GM21576 (cell line): ENCODE measurements around the gene DLG2.

Source experiments
- ATAC-seq: cut with Tn5 transposase; IDR thresholded peaks from one replicate; pipeline ENCODE4 v1.9.1; 2021; ENCODE audit warnings: mild to moderate bottlenecking, moderate library complexity; ENCODE audit not compliant: unreplicated experiment

Gene DLG2

DNA sequence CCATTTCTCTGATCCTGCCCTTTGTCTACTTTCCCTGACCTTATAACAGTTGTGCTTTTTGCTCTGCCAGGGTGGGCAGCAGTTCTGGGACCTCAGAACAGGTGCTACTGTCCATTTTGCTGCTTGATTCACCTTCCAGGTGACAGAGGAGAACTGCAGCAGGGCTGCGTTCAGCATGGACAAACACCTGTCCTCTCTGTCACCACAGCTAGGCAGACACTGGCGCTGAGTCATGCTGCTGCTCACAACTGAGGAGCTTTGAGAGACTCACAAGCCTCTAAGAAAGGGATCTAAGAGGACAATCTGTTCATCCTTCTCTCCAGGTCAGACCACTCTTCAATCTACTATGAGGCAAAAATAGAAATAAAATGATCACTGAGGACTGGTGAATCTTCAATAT is 1196.5 kb downstream of the DLG2 start:
- ATAC-seq, result no peak

DNA sequence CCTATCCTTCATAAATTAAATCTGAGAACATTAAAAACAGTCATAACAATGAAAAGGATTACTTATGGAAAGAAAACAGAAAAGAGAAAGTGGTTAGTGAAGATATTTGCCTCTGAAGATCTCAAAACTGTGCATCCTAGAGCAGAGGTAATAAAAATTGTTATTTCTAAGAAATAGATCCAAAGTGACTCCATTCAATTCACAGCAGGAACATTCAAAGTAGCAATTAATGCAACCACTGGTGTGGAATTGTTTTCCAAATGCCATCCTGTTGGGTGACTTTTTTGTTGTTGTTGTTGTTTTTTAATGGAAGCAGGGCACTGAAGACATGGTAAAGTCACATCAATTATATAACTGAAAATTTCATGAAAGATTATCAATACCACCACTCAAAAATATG is 1201.5 kb downstream of the DLG2 start:
- ATAC-seq, result no peak

DNA sequence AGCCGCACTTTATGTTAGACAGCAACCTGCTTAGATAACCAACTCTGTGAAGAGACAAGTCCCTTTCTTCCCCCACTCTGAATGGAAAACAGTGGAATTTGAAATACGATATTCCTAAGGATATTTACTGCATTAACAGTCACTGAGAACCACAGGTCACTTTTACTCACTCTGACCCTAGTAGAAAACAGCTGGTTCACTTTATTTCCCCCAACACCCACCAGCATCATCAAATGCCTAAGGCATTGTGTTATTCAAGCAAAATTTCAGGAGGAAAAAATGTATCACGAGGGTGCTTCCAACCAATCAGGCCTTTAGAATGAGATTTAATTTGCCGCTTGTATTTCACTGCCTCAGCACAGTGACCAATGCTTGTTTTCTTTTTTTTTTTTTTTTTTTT is 1206.9 kb downstream of the DLG2 start:
- no peak for ATAC-seq

DNA sequence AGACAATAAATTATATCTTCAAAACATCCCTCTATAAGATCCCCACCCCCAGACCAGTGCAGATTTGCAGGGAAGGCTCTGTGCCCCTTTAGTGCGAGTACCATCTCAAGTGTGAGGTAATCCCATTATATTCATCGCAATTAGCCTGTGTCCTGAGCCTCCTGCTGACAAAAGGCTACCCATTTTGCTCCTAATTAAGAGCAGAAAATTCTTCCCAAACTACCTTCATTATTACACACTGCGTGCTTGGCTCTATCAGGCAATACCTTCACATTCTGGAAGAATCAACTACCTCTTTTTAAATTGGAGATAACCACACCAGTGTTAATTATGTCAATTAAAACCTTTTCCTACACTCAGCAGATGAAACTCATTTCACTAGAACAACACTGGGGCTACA is 1207.5 kb downstream of the DLG2 start:
- ATAC-seq, result no peak

DNA sequence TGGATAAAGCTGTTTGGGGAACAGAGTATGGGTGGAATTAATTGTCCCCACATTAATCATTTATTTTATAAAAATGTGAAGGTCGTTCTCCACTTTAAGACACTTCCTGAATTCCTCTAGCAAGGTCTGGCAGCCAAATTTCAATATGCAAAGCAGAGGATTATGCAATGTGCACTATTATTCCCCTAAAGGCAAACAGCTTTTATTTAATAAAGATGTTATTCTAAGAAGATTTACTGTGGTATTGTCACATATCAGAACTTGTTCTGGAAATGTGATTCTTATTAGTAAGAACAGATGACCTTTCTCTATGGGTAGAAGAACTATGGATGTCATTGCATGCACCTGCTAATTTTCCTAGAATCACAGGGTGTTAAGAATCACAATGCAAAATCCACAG is 1212.2 kb downstream of the DLG2 start:
- ATAC-seq, result no peak

- no peak for ATAC-seq
Measured at GRCh38 chr11:84413549-84413948, 1213.6 kb downstream of the DLG2 start.

- ATAC-seq, result no peak
Measured at GRCh38 chr11:84412862-84413261, 1214.3 kb downstream of the DLG2 start.

DNA sequence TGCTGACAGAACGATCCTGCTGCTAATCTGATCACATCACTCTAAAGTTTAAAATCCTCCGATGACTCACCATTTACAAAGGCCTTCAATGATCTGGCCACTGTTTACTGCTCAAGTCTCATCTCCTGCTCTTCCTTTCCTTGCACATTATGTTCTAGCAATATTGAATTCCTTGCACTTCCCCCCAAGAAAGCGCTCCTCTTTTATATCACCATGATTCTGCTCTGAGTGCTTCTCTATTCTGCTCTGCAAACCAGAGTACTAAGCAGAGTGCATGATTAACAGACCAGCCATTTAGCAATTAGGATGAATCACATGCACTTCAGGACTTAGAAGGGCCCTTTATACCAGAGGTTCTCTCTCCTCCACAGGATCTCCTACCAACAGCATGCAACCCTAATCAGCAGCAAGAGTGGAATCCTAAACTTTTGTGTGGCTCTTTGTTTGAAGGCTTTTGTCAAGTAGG is 1218.2 kb downstream of the DLG2 start:
- ATAC-seq, result no peak

DNA sequence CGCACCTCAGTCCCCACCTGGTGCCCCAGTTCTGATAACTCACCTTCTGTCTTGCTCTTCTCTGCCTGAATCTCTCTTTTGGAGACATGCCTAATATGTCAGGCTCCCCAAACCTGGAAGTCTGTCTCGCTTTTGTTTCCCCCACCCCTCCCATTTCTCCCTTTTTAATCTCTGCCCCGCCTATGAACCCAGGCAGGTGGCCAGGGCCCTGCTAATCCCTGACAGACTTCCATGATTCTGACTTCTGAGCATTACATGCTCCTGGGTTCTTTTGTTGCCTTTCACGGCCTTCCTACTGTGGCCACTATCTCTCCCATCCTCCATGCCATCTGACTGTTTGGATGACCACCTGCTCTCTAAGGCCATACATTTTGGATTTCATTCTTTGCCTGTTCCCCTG is 1220.1 kb downstream of the DLG2 start:
- ATAC-seq, result no peak

DNA sequence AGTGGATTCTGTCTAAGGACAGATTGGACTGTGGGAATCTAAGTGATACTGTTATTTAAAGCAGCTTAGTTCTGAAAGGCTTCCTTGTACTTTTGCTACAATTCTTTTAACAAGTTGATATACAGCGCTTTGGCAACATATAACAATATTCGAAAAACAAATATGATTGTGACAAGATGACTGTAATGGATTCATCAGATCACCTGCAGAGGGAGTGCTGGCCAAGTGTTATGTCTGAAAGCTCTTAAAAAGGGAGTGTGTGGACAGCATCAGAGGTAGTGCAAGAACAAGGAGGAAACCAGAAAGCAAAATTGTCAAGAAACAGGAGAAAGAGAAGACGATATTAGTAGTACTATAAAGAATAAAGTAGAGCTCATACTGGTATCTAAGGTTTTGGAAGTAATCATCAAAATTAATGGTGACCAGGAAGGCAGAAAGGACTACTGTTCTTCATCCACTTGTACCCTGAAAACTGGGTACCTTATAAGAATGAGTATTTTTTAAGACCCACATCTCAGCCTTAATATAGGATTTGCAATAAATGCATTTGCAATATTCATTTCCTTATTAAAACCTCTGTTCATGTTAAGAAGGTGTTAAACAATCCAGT is 1229.0 kb downstream of the DLG2 start:
- ATAC-seq, result no peak

- ATAC-seq, result no peak
Measured at GRCh38 chr11:84396521-84396920, 1230.6 kb downstream of the DLG2 start.

- ATAC-seq, result no peak
Measured at GRCh38 chr11:84390441-84391078, 1236.6 kb downstream of the DLG2 start.

GRCh38 chr11:84389696-84390095 is 1237.4 kb downstream of the DLG2 start:
- no peak for ATAC-seq

DNA sequence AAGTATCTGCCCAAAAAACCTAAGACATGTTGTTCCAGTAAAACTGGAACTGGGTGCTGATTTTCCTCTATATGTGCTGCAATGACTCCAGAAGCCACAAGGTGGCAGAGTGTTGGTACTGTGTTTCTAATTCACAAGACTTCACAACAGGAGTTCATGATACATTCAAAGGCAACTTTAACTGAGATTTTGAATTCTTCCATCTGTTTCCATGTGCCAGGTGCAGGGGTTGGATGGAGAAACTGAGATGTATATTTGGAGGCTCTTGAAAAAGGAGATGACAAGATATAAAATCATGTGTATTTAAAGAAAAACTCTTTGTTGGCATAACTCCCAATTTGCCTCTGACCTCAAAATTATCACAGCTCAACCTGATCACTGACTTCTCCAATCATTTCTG is 1242.4 kb downstream of the DLG2 start:
- peak; percentile 90 for ATAC-seq

GRCh38 chr11:84383576-84383975 is 1243.6 kb downstream of the DLG2 start:
- ATAC-seq, result no peak

DNA sequence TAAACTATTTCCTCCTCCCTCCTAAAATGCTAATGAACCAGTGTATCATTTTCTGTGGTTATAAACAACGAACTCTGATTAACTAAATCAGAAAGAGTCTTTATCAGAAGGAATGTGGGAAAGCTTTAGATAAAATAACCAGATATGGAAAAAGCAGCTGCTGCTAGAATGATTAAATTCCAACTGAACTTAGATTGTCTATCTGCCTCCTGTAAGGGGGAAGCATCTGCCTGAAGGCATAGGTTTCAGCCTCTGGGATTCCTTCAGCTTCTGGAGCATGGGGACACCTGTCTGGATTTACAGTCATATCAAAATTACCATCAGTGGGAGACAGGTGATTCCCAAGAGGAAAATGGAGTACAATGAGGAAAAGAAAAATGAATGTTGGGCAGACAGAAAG is 1245.5 kb downstream of the DLG2 start:
- ATAC-seq, result no peak

- no peak for ATAC-seq
Measured at GRCh38 chr11:84372381-84372950, 1254.7 kb downstream of the DLG2 start.

DNA sequence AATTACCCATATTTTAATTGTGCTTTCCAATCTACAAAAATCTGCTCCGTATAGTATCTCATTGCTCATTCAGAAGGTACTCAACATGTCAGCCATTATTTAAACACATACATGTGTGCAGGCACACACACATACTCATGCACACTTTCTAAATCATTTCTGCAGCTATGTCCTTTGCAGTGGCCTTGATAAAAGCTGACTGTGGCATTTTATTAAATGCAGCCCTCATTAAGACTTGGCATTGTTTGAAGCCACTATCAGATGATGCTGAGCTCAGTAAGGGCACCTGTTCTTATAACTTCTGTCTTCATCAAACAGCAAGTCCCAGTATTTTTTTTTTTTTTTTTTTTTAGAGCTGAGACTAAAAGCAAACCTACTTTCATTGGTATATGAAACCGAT is 1269.1 kb downstream of the DLG2 start:
- ATAC-seq, result no peak

DNA sequence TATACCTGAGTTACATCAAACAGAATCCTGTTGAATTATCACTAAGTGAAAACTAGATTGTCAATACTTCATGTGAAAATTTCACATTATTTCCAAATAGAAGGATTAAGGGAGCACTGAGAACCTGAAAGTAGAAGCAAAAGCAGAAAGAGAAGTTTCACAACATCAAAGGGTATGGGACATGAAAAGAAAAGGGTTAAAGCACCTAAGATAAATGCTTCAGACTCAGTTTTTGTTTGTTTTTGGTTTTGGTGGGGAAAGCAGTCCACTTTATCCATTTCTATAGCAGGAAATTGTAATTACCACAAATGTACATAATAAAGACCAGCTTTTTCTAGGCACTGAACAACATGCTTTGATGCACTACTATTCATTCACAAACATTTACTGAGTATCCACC is 1271.2 kb downstream of the DLG2 start:
- ATAC-seq, result no peak

DNA sequence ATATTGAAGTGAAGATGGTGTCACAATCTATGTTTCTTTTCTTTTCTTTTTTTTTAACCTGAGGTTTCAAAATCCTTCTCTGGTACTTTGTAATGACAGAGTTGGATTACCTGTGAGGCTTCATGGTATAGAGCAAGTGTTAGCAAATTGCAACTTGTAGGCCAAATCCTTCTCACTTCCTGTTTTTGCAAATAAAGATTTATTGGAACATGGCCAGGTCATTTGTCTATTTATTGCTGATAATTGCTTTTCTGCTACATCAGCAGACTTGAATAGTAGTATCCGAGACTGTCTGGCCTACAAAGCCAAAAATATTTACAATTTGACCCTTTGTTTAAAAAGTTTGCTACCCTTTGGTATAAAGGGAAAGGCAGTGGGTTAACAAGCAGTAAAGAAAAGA is 1281.5 kb downstream of the DLG2 start:
- ATAC-seq, result no peak

DNA sequence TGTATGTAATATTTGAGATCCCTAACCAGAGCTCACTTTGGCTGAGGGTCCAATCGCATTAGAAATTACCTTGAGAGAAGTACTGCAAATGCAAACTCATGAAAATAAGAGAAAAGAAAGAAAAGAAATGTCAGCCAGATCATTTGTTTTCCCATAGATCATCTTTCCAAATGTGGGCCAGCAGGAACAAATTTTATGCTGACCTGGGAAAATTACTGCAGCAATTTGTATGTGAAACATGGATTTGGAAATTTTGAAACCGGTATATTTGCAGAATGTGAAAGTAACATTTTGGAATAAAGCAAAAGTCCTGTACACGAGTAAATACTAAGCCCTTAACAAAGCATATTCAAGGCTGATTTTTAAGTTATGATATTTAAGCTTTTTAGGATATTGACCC is 1282.1 kb downstream of the DLG2 start:
- no peak for ATAC-seq

- no peak for ATAC-seq
Measured at GRCh38 chr11:84339796-84340195, 1287.3 kb downstream of the DLG2 start.

- ATAC-seq, result no peak
Measured at GRCh38 chr11:84333221-84333620, 1293.9 kb downstream of the DLG2 start.
